Measurements from ENCODE around the gene MYO15A.

- TF ChIP-seq CTCF (IDR thresholded peaks at IDR 0.05) (no peak), POLR2A (IDR thresholded peaks at IDR 0.05) (no peak)
Measured at GRCh38 chr17:18066866-18067265, 41.7 kb upstream of the MYO15A start.
